Endothelial cell of umbilical vein (primary cell): Measurements from ENCODE around the gene PNPLA3. TPM values are rescaled to one million over a fixed set of nuclear protein-coding genes. Genes with fewer than 3 reads are reported as not detected.

Experiments used
- BruUV-seq: library from RNA; stranded (reverse); fragments of 400-500 nt; replicated peaks from 2 replicates; lab custom pipeline; 2021; lab: Mats Ljungman, UMichigan
- CTCF ChIA-PET: fragments of 300-600, 350-600 bp; sonication (Branson Sonifier 250); formaldehyde crosslinking; loops from one replicate; lab custom pipeline; 2021; ENCODE audit warnings: antibody characterized with exemption, inconsistent platforms; lab: Charles Lee
- POLR2A ChIA-PET: fragments of 300-600, 350-600 bp; sonication (Branson Sonifier 250); formaldehyde crosslinking; loops from one replicate; lab custom pipeline; 2021; ENCODE audit warnings: antibody characterized with exemption, inconsistent platforms; lab: Charles Lee
- DNase-seq: peaks from one replicate; pipeline ENCODE4 v3.0.0-alpha.2; 2011; ENCODE audit warnings: low read depth, low spot score
- FAIRE-seq: peaks from 2 replicates; lab custom pipeline; 2011; peaks lifted over from hg19 to GRCh38; lab: Jason Lieb, UNC
- H2AFZ ChIP-seq: 2 replicates; pipeline ENCODE4 v1.6.0; 2012; ENCODE audit warnings: low read depth, low read length, control low read depth, inconsistent platforms
- H3K27ac ChIP-seq: 2 replicates; pipeline ENCODE4 v1.5.1; 2011; ENCODE audit warnings: low read depth, mild to moderate bottlenecking, control low read depth, low read length, moderate library complexity; ENCODE audit not compliant: insufficient read depth
- H3K27me3 ChIP-seq, 2 experiments: 2 replicates each; pipeline versions ENCODE4 v1.6.0 to v1.6.1; 2011; ENCODE audit warnings: low read length in 2 of 2, mixed read lengths in 1 of 2; ENCODE audit not compliant: control insufficient read depth in 2 of 2, insufficient read depth in 2 of 2
- H3K36me3 ChIP-seq, 2 experiments: 2 replicates in 1 of 2; 3 replicates in 1 of 2; pipeline ENCODE4 v1.5.1; 2011; ENCODE audit warnings: low read length in 2 of 2, mild to moderate bottlenecking in 1 of 2, moderate library complexity in 1 of 2; ENCODE audit not compliant: control insufficient read depth in 2 of 2, insufficient read depth in 2 of 2; ENCODE audit errors: extremely low read depth in 1 of 2
- H3K4me1 ChIP-seq: 3 replicates; pipeline ENCODE4 v1.5.1; 2011; ENCODE audit warnings: mild to moderate bottlenecking, low read length; ENCODE audit not compliant: control insufficient read depth, insufficient read depth; ENCODE audit errors: extremely low read depth
- H3K4me2 ChIP-seq: 2 replicates; pipeline ENCODE4 v1.6.1; 2011; ENCODE audit warnings: low read length, control low read depth, mixed read lengths; ENCODE audit not compliant: insufficient read depth
- H3K4me3 ChIP-seq, 3 experiments: fragments of 200-600 bp in 1 of 3; sonication (generic), shearing (Covaris generic) in 1 of 3; replicated peaks in 1 of 3; 2 replicates each; pipeline ENCODE4 v1.5.1; 2011 to 2016; ENCODE audit warnings: control low read depth in 3 of 3, low read length in 3 of 3, mild to moderate bottlenecking in 2 of 3, inconsistent platforms in 1 of 3, low read depth in 1 of 3, moderate library complexity in 1 of 3; ENCODE audit not compliant: insufficient read depth in 1 of 3
- H3K79me2 ChIP-seq: 2 replicates; pipeline ENCODE4 v1.6.0; 2012; ENCODE audit warnings: low read length, inconsistent platforms; ENCODE audit not compliant: control insufficient read depth, insufficient read depth
- H3K9ac ChIP-seq: replicated peaks from 2 replicates; pipeline ENCODE3; 2011; ENCODE audit warnings: low read length, control low read depth; ENCODE audit not compliant: insufficient read depth; ENCODE audit errors: extremely low read depth
- H3K9me1 ChIP-seq: replicated peaks from 3 replicates; pipeline ENCODE4 v1.6.0; 2011; ENCODE audit warnings: mild to moderate bottlenecking, low read length; ENCODE audit not compliant: control insufficient read depth, insufficient read depth; ENCODE audit errors: extremely low read depth
- H3K9me3 ChIP-seq: replicated peaks from 2 replicates; pipeline ENCODE4 v1.5.1; 2012; ENCODE audit warnings: low read length, inconsistent platforms; ENCODE audit not compliant: control insufficient read depth, insufficient read depth
- H4K20me1 ChIP-seq: replicated peaks from 2 replicates; pipeline ENCODE3; 2011; ENCODE audit warnings: mild to moderate bottlenecking, low read length; ENCODE audit not compliant: control insufficient read depth, insufficient read depth; ENCODE audit errors: extremely low read depth
- EZH2 ChIP-seq: IDR thresholded peaks from 2 replicates; pipeline ENCODE4 v1.6.1; 2012; ENCODE audit warnings: borderline replicate concordance, low read depth, mild to moderate bottlenecking, moderate library complexity, low read length, inconsistent platforms; ENCODE audit not compliant: severe bottlenecking
- FOS ChIP-seq: IDR thresholded peaks from 2 replicates; pipeline ENCODE4 v1.6.1; 2011; ENCODE audit warnings: mild to moderate bottlenecking, low read length, moderate library complexity, borderline replicate concordance; ENCODE audit not compliant: insufficient read depth
- GATA2 ChIP-seq: IDR thresholded peaks from 2 replicates; pipeline ENCODE4 v1.7.0; 2011; ENCODE audit warnings: low read depth, mild to moderate bottlenecking, moderate library complexity, mixed read lengths, low read length; ENCODE audit not compliant: insufficient read length, insufficient read depth
- JUN ChIP-seq: IDR thresholded peaks from 2 replicates; pipeline ENCODE4 v1.6.1; 2011; ENCODE audit warnings: borderline replicate concordance, low read depth; ENCODE audit not compliant: insufficient read length, insufficient read depth
- MYC ChIP-seq: IDR thresholded peaks from one replicate; pipeline ENCODE4 v1.6.1; 2011; ENCODE audit warnings: mild to moderate bottlenecking, low read depth, low read length
- POLR2A ChIP-seq: IDR thresholded peaks from 2 replicates; pipeline ENCODE4 v1.6.1; 2012; ENCODE audit warnings: low read depth, mild to moderate bottlenecking, control low read depth, low read length
- POLR2AphosphoS5 ChIP-seq: IDR thresholded peaks from 2 replicates; pipeline ENCODE4 v1.6.1; 2012; ENCODE audit warnings: low read depth, mild to moderate bottlenecking, control low read depth, low read length, moderate library complexity; ENCODE audit not compliant: insufficient read depth
- dilution Hi-C: fragments of 300-500 bp; cut with MboI; formaldehyde crosslinking; loops from one replicate; pipeline ENCODE4 v1.15.0; 2019; ENCODE audit warnings: low sequenced_read_pairs; ENCODE audit not compliant: extremely low pct_ligation_motif_present
- intact Hi-C: fragments of 100-400 bp; cut with micrococcal nuclease; formaldehyde crosslinking; loops from one replicate; pipeline ENCODE4 v1.10.0; 2022
- polyA plus RNA-seq, 4 experiments: library from polyadenylated mRNA; depleted of rRNA in 3 of 4; stranded (reverse) in 3 of 4; unstranded in 1 of 4; fragments of >200 nt; gene quantifications; 2 replicates each; pipeline versions ENCODE4 v1.2.1 to v1.2.3, GENCODE V29; 2011 to 2012; ENCODE audit warnings: missing spikeins in 1 of 4
- total RNA-seq: library from RNA; stranded (reverse); gene quantifications from 2 replicates; pipeline ENCODE4 v1.2.3, GENCODE V29; 2021
- TF ChIP-seq, protein P1 (sequence below), 2 donors: IDR thresholded peaks; 1 replicate in 1 of 2; 2 replicates in 1 of 2; pipeline ENCODE4 v1.5.1; 2011; ENCODE audit warnings: low read length in 2 of 2, mild to moderate bottlenecking in 2 of 2, moderate library complexity in 2 of 2, control low read depth in 1 of 2, inconsistent platforms in 1 of 2, low read depth in 1 of 2; ENCODE audit not compliant: insufficient read depth in 1 of 2; ENCODE audit errors: extremely low read depth in 1 of 2
- TF ChIP-seq, protein P2 (sequence below): IDR thresholded peaks from 2 replicates; pipeline ENCODE4 v1.6.1; 2011; ENCODE audit not compliant: insufficient read depth, insufficient read length

The PNPLA3 gene
- total and polyA plus RNA-seq, 2 donors (not counting 3 experiments of a cell fraction or from before 2014, with no cell fraction given), result 5.3 to 12.3 TPM

- no peak overlapping the region for H3K27ac ChIP-seq
- no peaks in the 10 kb centered on the region for H3K27me3 ChIP-seq
- H3K9me3 ChIP-seq, result no peaks in the 10 kb centered on the region
- H4K20me1 ChIP-seq, result no peaks in the 10 kb centered on the region
- H2AFZ ChIP-seq, result no peak overlapping the region
- H3K36me3 ChIP-seq, result peaks cover 13 to 32% of the 10 kb centered on the region in 2 experiments
- FAIRE-seq, result no peak
- intact Hi-C loops, result loop anchor here (5.0 kb wide), 2 partner anchors 335 to 575 kb away; no protein-coding TSS in a partner anchor
- peaks cover 6% of the 10 kb centered on the region for H3K4me1 ChIP-seq
- H3K9ac ChIP-seq, result no peak overlapping the region
- POLR2A ChIA-PET, result no interaction called here
- CTCF ChIA-PET, result interaction anchor here (1.2 to 10.3 kb wide), 17 partner anchors 11 to 635 kb away, joined by 3 to 640 read pairs (median 10); no protein-coding TSS in a partner anchor
- dilution Hi-C loops, result no loop called here
- H3K79me2 ChIP-seq, result peaks cover 3% of the 10 kb centered on the region
- TF ChIP-seq POLR2AphosphoS5 (no peak), JUN (no peak), GATA2 (no peak), FOS (no peak), EZH2 (no peak), MYC (no peak), POLR2A (no peak)
- TF ChIP-seq, protein P1, sequence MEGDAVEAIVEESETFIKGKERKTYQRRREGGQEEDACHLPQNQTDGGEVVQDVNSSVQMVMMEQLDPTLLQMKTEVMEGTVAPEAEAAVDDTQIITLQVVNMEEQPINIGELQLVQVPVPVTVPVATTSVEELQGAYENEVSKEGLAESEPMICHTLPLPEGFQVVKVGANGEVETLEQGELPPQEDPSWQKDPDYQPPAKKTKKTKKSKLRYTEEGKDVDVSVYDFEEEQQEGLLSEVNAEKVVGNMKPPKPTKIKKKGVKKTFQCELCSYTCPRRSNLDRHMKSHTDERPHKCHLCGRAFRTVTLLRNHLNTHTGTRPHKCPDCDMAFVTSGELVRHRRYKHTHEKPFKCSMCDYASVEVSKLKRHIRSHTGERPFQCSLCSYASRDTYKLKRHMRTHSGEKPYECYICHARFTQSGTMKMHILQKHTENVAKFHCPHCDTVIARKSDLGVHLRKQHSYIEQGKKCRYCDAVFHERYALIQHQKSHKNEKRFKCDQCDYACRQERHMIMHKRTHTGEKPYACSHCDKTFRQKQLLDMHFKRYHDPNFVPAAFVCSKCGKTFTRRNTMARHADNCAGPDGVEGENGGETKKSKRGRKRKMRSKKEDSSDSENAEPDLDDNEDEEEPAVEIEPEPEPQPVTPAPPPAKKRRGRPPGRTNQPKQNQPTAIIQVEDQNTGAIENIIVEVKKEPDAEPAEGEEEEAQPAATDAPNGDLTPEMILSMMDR (IDR thresholded peaks at IDR 0.05; ENCODE audit: extremely low read depth in 1 of 2, insufficient read depth in 1 of 2, low read depth in 1 of 2, low read length in 2 of 2), result no peak
- TF ChIP-seq, protein P2, sequence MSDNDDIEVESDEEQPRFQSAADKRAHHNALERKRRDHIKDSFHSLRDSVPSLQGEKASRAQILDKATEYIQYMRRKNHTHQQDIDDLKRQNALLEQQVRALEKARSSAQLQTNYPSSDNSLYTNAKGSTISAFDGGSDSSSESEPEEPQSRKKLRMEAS, result no peak
- no peaks in the 10 kb centered on the region for H3K9me1 ChIP-seq
- BruUV-seq, result no TSS peak
- no peak overlapping the region for H3K4me2 ChIP-seq
- no peak overlapping the region for H3K4me3 ChIP-seq
- no peak for DNase-seq
These were observed 68.8 kb downstream of the PNPLA3 start for GRCh38 chr22:43992331-43992821.
